Adipocyte (in vitro differentiated cells): ENCODE data around the gene MIAT.

Source experiments
- DNase-seq: peaks from one replicate; pipeline ENCODE4 v3.0.0-alpha.2; 2015; ENCODE audit warnings: low read depth
- H3K27me3 ChIP-seq: replicated peaks from 2 replicates; pipeline ENCODE4 v1.7.0; 2013; ENCODE audit warnings: mild to moderate bottlenecking, low read length, moderate library complexity; ENCODE audit not compliant: control insufficient read depth, insufficient read depth
- H3K36me3 ChIP-seq: 2 replicates; pipeline ENCODE4 v1.7.0; 2013; ENCODE audit warnings: low read length, mild to moderate bottlenecking, moderate library complexity; ENCODE audit not compliant: control insufficient read depth, insufficient read depth, severe bottlenecking
- H3K4me1 ChIP-seq: 2 replicates; pipeline ENCODE4 v1.7.0; 2013; ENCODE audit warnings: mild to moderate bottlenecking, low read length, moderate library complexity; ENCODE audit not compliant: control insufficient read depth, insufficient read depth
- H3K4me3 ChIP-seq: 2 replicates; pipeline ENCODE4 v1.7.0; 2013; ENCODE audit warnings: mild to moderate bottlenecking, low read length, moderate library complexity
- H3K9ac ChIP-seq: 2 replicates; pipeline ENCODE4 v1.7.0; 2013; ENCODE audit warnings: mild to moderate bottlenecking, low read length, moderate library complexity
- H3K9me3 ChIP-seq: 2 replicates; pipeline ENCODE4 v1.7.0; 2013; ENCODE audit warnings: mild to moderate bottlenecking, low read length, moderate library complexity; ENCODE audit not compliant: control insufficient read depth

Gene MIAT

GRCh38 chr22:26707090-26707489 lies 49.7 kb downstream of the MIAT start:
- no peak for DNase-seq
- Histone ChIP-seq H3K36me3 (no peaks in the 10 kb centered on the region), H3K27me3 (no peaks in the 10 kb centered on the region), H3K9ac (no peak overlapping the region), H3K9me3 (peaks cover 5% of the 10 kb centered on the region), H3K4me3 (no peak overlapping the region), H3K4me1 (peaks cover 29% of the 10 kb centered on the region)

DNA sequence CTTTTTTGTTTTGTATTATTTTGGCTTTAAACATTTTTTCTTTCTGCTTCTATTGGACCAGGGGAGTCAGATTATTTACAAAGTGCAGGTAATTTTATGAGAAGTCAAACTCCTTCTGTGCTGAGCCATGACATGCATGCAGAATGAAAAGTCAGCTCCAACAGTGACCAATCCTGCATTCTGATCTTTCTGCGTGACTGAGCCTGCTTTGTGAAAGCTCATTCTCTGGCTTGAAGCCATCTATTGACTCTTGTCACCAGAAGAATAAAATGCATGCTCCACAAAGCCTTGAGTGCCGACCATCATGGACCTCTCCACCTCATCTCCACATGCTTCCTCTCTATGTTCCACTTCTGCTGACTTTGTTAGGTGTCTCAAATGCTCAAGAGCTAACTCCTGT lies 50.2 kb downstream of the MIAT start:
- Histone ChIP-seq H3K27me3 (no peaks in the 10 kb centered on the region), H3K36me3 (no peaks in the 10 kb centered on the region), H3K9me3 (peaks cover 5% of the 10 kb centered on the region), H3K9ac (no peak overlapping the region), H3K4me1 (peaks cover 29% of the 10 kb centered on the region), H3K4me3 (no peak overlapping the region)
- no peak for DNase-seq

GRCh38 chr22:26708256-26709009 lies 51.0 kb downstream of the MIAT start:
- DNase-seq: no peak
- no peak overlapping the region for H3K4me3 ChIP-seq
- H3K9me3 ChIP-seq: peaks cover 5% of the 10 kb centered on the region
- H3K9ac ChIP-seq: no peak overlapping the region
- H3K36me3 ChIP-seq: no peaks in the 10 kb centered on the region
- H3K27me3 ChIP-seq: no peaks in the 10 kb centered on the region
- peaks cover 31% of the 10 kb centered on the region for H3K4me1 ChIP-seq

GRCh38 chr22:26709617-26710390 lies 52.4 kb downstream of the MIAT start:
- no peaks in the 10 kb centered on the region for H3K27me3 ChIP-seq
- H3K36me3 ChIP-seq: no peaks in the 10 kb centered on the region
- H3K9ac ChIP-seq: peak overlapping the region; percentile 34
- peaks cover 5% of the 10 kb centered on the region for H3K9me3 ChIP-seq
- peak; percentile 76 for DNase-seq
- peaks cover 43% of the 10 kb centered on the region for H3K4me1 ChIP-seq
- peak overlapping the region; percentile 39 for H3K4me3 ChIP-seq

- H3K4me3 ChIP-seq: no peak overlapping the region
- H3K36me3 ChIP-seq: no peaks in the 10 kb centered on the region
- peak overlapping the region; percentile 6 for H3K9ac ChIP-seq
- H3K9me3 ChIP-seq: peaks cover 5% of the 10 kb centered on the region
- no peaks in the 10 kb centered on the region for H3K27me3 ChIP-seq
- peak; percentile 16 for DNase-seq
- H3K4me1 ChIP-seq: peaks cover 43% of the 10 kb centered on the region
Observed at GRCh38 chr22:26711205-26711963, 54.0 kb downstream of the MIAT start.

GRCh38 chr22:26712158-26712557 lies 54.8 kb downstream of the MIAT start:
- Histone ChIP-seq H3K9me3 (peaks cover 4% of the 10 kb centered on the region), H3K4me1 (peaks cover 43% of the 10 kb centered on the region), H3K9ac (no peak overlapping the region), H3K36me3 (no peaks in the 10 kb centered on the region), H3K4me3 (no peak overlapping the region), H3K27me3 (no peaks in the 10 kb centered on the region)
- DNase-seq: no peak

GRCh38 chr22:26713823-26714449 lies 56.5 kb downstream of the MIAT start:
- Histone ChIP-seq H3K4me3 (peak overlapping the region; percentile 39), H3K4me1 (peaks cover 41% of the 10 kb centered on the region), H3K27me3 (no peaks in the 10 kb centered on the region), H3K9ac (peak overlapping the region; percentile 71), H3K9me3 (no peaks in the 10 kb centered on the region), H3K36me3 (no peaks in the 10 kb centered on the region)
- DNase-seq: peak; percentile 50

- H3K27me3 ChIP-seq: no peaks in the 10 kb centered on the region
- H3K36me3 ChIP-seq: no peaks in the 10 kb centered on the region
- peaks cover 34% of the 10 kb centered on the region for H3K4me1 ChIP-seq
- H3K9me3 ChIP-seq: no peaks in the 10 kb centered on the region
- DNase-seq: no peak
- H3K9ac ChIP-seq: peak overlapping the region; percentile 71
- peak overlapping the region; percentile 39 for H3K4me3 ChIP-seq
Observed at GRCh38 chr22:26714971-26715370, 57.6 kb downstream of the MIAT start.

- Histone ChIP-seq H3K9me3 (no peaks in the 10 kb centered on the region), H3K36me3 (no peaks in the 10 kb centered on the region), H3K9ac (no peak overlapping the region), H3K27me3 (no peaks in the 10 kb centered on the region), H3K4me1 (peaks cover 29% of the 10 kb centered on the region), H3K4me3 (no peak overlapping the region)
- no peak for DNase-seq
Observed at GRCh38 chr22:26715392-26715936, 58.1 kb downstream of the MIAT start.

DNA sequence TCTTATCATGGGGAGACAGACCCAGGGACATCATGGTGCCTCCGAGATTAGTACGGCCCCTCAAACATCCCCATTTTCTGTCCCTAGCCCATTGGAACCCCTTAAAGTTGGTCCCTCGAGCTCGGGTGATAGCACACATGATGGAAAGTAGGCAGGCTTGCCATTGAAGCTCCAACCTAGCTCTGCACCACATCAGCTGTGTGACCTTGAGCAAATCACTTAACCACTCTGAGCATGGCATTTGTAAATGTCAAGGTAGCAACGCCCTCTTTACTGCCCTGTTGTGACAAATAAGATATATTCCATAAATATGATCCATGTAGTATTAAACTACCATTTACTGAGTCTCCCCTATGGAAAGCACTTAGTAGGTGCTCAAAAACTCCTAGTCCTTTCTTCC lies 61.1 kb downstream of the MIAT start:
- no peak for DNase-seq
- Histone ChIP-seq H3K36me3 (peaks cover 3% of the 10 kb centered on the region), H3K4me1 (peaks cover 23% of the 10 kb centered on the region), H3K9me3 (no peaks in the 10 kb centered on the region), H3K27me3 (no peaks in the 10 kb centered on the region), H3K4me3 (no peak overlapping the region), H3K9ac (no peak overlapping the region)
